ENCODE results near the gene PKN2. TPM values are rescaled to one million over a fixed set of nuclear protein-coding genes. Genes with fewer than 3 reads are reported as not detected.

Gene PKN2
- total RNA-seq, 1 donor from 2014 or later, result 37.5 TPM

DNA sequence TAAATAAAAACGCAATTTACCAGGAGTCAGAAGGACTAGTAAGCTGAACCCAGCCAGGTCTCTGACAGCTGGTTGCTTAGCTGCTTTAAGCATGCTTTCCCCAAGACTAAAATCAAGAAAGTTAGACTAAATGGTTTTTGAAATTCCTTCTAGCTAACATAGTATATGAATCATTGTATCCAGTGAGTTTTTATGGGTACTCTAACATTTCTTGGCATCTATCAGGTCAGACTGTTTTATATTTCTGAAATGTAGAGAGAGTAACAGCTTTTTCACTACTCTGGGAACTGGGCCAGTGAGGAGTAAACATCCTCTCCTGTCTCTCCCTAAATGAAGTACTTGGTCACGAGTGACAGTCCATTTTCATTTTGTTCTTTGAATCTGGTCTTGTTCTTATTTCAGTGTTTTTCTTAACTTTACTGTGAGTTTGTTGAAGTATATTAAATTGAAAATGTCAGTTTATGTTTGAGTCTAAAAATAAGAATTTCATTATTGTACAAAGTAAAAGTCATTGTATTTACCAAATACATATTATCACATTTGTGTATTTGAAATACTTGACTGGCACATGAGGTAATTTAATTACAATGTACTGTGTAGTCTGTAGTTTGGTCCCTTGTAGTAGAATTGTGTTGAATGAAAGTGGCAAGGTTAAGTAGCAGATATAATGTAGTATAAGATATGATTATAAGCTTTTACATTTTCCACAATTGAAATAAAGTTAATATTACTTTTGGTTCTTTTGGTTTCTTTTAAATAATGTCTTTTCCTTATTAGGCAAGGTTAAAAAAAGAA, 47.6 kb downstream of the PKN2 start:
- H3K36me3 ChIP-seq (ENCODE audit: insufficient read depth, low read length), result no peaks in the 10 kb centered on the region
- Mint-ChIP-seq H3K9me3 (ENCODE audit: unreplicated experiment) (peaks cover 9% of the 10 kb centered on the region), H3K4me3 (ENCODE audit: unreplicated experiment) (no peak overlapping the region), H3K27me3 (ENCODE audit: low read depth, unreplicated experiment) (no peaks in the 10 kb centered on the region), H3K36me3 (ENCODE audit: low read depth, unreplicated experiment) (peaks cover 9% of the 10 kb centered on the region), H3K27ac (ENCODE audit: unreplicated experiment) (peak overlapping the region; percentile 43), H3K4me1 (ENCODE audit: low read depth, unreplicated experiment) (peaks cover 22% of the 10 kb centered on the region)
- peak; percentile 94 for DNase-seq (ENCODE audit: low read depth)
- TF ChIP-seq, protein P1, sequence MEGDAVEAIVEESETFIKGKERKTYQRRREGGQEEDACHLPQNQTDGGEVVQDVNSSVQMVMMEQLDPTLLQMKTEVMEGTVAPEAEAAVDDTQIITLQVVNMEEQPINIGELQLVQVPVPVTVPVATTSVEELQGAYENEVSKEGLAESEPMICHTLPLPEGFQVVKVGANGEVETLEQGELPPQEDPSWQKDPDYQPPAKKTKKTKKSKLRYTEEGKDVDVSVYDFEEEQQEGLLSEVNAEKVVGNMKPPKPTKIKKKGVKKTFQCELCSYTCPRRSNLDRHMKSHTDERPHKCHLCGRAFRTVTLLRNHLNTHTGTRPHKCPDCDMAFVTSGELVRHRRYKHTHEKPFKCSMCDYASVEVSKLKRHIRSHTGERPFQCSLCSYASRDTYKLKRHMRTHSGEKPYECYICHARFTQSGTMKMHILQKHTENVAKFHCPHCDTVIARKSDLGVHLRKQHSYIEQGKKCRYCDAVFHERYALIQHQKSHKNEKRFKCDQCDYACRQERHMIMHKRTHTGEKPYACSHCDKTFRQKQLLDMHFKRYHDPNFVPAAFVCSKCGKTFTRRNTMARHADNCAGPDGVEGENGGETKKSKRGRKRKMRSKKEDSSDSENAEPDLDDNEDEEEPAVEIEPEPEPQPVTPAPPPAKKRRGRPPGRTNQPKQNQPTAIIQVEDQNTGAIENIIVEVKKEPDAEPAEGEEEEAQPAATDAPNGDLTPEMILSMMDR (IDR thresholded peaks at IDR 0.05; ENCODE audit: insufficient read depth, low read depth, low read length), result no peak
- no peak for TF ChIP-seq EZH2 (IDR thresholded peaks at IDR 0.05; ENCODE audit: insufficient read depth, low read length)
- peaks cover 87% of the 10 kb centered on the region for H3K79me2 ChIP-seq (ENCODE audit: insufficient read depth, low read length)
- FAIRE-seq, result peak; percentile 97
- peaks cover 72% of the 10 kb centered on the region for H4K20me1 ChIP-seq (ENCODE audit: insufficient read depth, low read length)
- H3K27ac ChIP-seq (ENCODE audit: low read depth, low read length), result peak overlapping the region; percentile 26
- no peaks in the 10 kb centered on the region for H3K27me3 ChIP-seq (ENCODE audit: insufficient read depth, low read length)
- no peak overlapping the region for H2AFZ ChIP-seq (ENCODE audit: low read depth, low read length)
- H3K4me2 ChIP-seq (ENCODE audit: low read length), result peak overlapping the region; percentile 68
- H3K9me3 ChIP-seq (ENCODE audit: insufficient read depth, low read depth, low read length), result no peaks in the 10 kb centered on the region
- peak overlapping the region; percentile 21 for H3K9ac ChIP-seq (ENCODE audit: low read length)
- H3K4me3 ChIP-seq (ENCODE audit: insufficient read depth, low read depth, low read length), result no peak overlapping the region
- peaks cover 14% of the 10 kb centered on the region for H3K4me1 ChIP-seq (ENCODE audit: insufficient read depth, low read length)

DNA sequence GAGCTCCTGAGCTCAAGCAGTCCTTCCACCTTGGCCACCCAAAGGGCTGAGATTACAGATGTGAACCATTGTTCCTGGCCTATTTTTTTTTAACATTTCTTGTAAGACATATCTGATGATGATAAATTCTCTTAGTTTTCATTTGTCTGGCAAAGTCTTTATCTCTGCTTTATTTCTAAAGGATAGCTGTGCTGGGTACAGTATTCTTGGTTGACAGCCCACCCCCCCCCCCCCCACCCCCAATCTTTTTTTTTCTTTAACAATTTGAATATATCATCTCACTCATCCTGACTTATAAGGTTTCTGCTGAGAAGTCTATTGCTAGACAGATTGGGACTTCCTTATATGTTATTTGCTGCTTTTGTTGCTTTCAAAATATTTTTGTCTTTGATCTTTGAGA, 51.3 kb downstream of the PKN2 start:
- TF ChIP-seq, protein P1 (IDR thresholded peaks at IDR 0.05; ENCODE audit: insufficient read depth, low read depth, low read length), result no peak
- no peak for TF ChIP-seq EZH2 (IDR thresholded peaks at IDR 0.05; ENCODE audit: insufficient read depth, low read length)
- H3K27ac ChIP-seq (ENCODE audit: low read depth, low read length), result no peak overlapping the region
- H3K4me1 ChIP-seq (ENCODE audit: insufficient read depth, low read length), result peaks cover 14% of the 10 kb centered on the region
- no peaks in the 10 kb centered on the region for H3K27me3 Mint-ChIP-seq (ENCODE audit: low read depth, unreplicated experiment)
- no peak overlapping the region for H3K4me3 Mint-ChIP-seq (ENCODE audit: unreplicated experiment)
- no peaks in the 10 kb centered on the region for H3K9me3 ChIP-seq (ENCODE audit: insufficient read depth, low read depth, low read length)
- peak overlapping the region; percentile 38 for H3K27ac Mint-ChIP-seq (ENCODE audit: unreplicated experiment)
- no peaks in the 10 kb centered on the region for H3K36me3 ChIP-seq (ENCODE audit: insufficient read depth, low read length)
- H3K36me3 Mint-ChIP-seq (ENCODE audit: low read depth, unreplicated experiment), result peaks cover 8% of the 10 kb centered on the region
- no peak overlapping the region for H3K4me3 ChIP-seq (ENCODE audit: insufficient read depth, low read depth, low read length)
- H3K4me1 Mint-ChIP-seq (ENCODE audit: low read depth, unreplicated experiment), result peaks cover 24% of the 10 kb centered on the region
- H3K9me3 Mint-ChIP-seq (ENCODE audit: unreplicated experiment), result peaks cover 10% of the 10 kb centered on the region
- H2AFZ ChIP-seq (ENCODE audit: low read depth, low read length), result no peak overlapping the region
- FAIRE-seq (no peak), DNase-seq (ENCODE audit: low read depth) (no peak)
- H3K9ac ChIP-seq (ENCODE audit: low read length), result no peak overlapping the region
- H3K4me2 ChIP-seq (ENCODE audit: low read length), result no peak overlapping the region
- H3K27me3 ChIP-seq (ENCODE audit: insufficient read depth, low read length), result no peaks in the 10 kb centered on the region
- peaks cover 92% of the 10 kb centered on the region for H3K79me2 ChIP-seq (ENCODE audit: insufficient read depth, low read length)
- H4K20me1 ChIP-seq (ENCODE audit: insufficient read depth, low read length), result peaks cover 69% of the 10 kb centered on the region

DNA sequence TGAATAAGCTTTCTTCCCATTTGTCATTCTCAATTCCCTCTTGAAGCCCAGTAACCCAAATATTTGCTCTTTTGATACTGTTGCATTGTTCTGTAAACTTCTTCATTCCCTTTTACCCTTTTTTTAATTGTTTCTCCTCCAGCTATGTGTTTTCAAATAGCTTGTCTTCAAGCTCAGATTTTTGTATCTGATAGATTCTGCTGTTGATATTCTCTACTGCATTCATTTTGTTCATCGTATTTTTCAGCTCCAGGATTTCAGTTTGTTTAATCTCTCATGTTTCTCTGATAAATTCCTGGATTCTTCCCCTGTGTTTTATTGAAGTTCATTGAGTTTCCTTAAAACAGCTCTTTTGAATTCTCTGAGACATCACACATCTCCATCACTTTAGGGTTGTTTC, 51.8 kb downstream of the PKN2 start:
- no peaks in the 10 kb centered on the region for H3K9me3 ChIP-seq (ENCODE audit: insufficient read depth, low read depth, low read length)
- H2AFZ ChIP-seq (ENCODE audit: low read depth, low read length), result no peak overlapping the region
- peaks cover 9% of the 10 kb centered on the region for H3K36me3 Mint-ChIP-seq (ENCODE audit: low read depth, unreplicated experiment)
- H4K20me1 ChIP-seq (ENCODE audit: insufficient read depth, low read length), result peaks cover 64% of the 10 kb centered on the region
- no peak overlapping the region for H3K4me3 Mint-ChIP-seq (ENCODE audit: unreplicated experiment)
- peaks cover 10% of the 10 kb centered on the region for H3K9me3 Mint-ChIP-seq (ENCODE audit: unreplicated experiment)
- no peak overlapping the region for H3K27ac Mint-ChIP-seq (ENCODE audit: unreplicated experiment)
- H3K27me3 ChIP-seq (ENCODE audit: insufficient read depth, low read length), result no peaks in the 10 kb centered on the region
- peaks cover 90% of the 10 kb centered on the region for H3K79me2 ChIP-seq (ENCODE audit: insufficient read depth, low read length)
- peaks cover 10% of the 10 kb centered on the region for H3K4me1 ChIP-seq (ENCODE audit: insufficient read depth, low read length)
- no peak overlapping the region for H3K9ac ChIP-seq (ENCODE audit: low read length)
- no peak overlapping the region for H3K4me2 ChIP-seq (ENCODE audit: low read length)
- no peak for FAIRE-seq
- H3K27me3 Mint-ChIP-seq (ENCODE audit: low read depth, unreplicated experiment), result no peaks in the 10 kb centered on the region
- TF ChIP-seq, protein P1 (IDR thresholded peaks at IDR 0.05; ENCODE audit: insufficient read depth, low read depth, low read length), result no peak
- no peak for TF ChIP-seq EZH2 (IDR thresholded peaks at IDR 0.05; ENCODE audit: insufficient read depth, low read length)
- DNase-seq (ENCODE audit: low read depth), result no peak
- H3K27ac ChIP-seq (ENCODE audit: low read depth, low read length), result no peak overlapping the region
- peaks cover 25% of the 10 kb centered on the region for H3K4me1 Mint-ChIP-seq (ENCODE audit: low read depth, unreplicated experiment)
- H3K36me3 ChIP-seq (ENCODE audit: insufficient read depth, low read length), result no peaks in the 10 kb centered on the region
- no peak overlapping the region for H3K4me3 ChIP-seq (ENCODE audit: insufficient read depth, low read depth, low read length)

Data from astrocyte (in vitro differentiated cells and primary cell).